ENCODE data around the gene EFHB. TPM values are rescaled to one million over a fixed set of nuclear protein-coding genes. Genes with fewer than 3 reads are reported as not detected.
"Not testable (repeated sequence)": the region's sequence is repeated elsewhere in the genome, so short reads cannot be mapped to it uniquely, and the experiment has no call there.

The EFHB gene
- total RNA-seq, 4 donors from 2014 or later, result 0.50 to 3.7 (median 0.84) TPM; not detected in 1

GRCh38 chr3:19891740-19892139, 42.3 kb downstream of the EFHB start:
- TF ChIP-seq, protein P1, sequence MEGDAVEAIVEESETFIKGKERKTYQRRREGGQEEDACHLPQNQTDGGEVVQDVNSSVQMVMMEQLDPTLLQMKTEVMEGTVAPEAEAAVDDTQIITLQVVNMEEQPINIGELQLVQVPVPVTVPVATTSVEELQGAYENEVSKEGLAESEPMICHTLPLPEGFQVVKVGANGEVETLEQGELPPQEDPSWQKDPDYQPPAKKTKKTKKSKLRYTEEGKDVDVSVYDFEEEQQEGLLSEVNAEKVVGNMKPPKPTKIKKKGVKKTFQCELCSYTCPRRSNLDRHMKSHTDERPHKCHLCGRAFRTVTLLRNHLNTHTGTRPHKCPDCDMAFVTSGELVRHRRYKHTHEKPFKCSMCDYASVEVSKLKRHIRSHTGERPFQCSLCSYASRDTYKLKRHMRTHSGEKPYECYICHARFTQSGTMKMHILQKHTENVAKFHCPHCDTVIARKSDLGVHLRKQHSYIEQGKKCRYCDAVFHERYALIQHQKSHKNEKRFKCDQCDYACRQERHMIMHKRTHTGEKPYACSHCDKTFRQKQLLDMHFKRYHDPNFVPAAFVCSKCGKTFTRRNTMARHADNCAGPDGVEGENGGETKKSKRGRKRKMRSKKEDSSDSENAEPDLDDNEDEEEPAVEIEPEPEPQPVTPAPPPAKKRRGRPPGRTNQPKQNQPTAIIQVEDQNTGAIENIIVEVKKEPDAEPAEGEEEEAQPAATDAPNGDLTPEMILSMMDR (IDR thresholded peaks at IDR 0.05), result no peak
- TF ChIP-seq POLR2AphosphoS5 (IDR thresholded peaks at IDR 0.05) (no peak), EP300 (IDR thresholded peaks at IDR 0.05) (no peak), POLR2A (IDR thresholded peaks at IDR 0.05; ENCODE audit: low read depth) (no peak)
- H3K36me3 ChIP-seq, result no peaks in the 10 kb centered on the region
- no peak for DNase-seq (ENCODE audit: extremely low spot score)
- no peaks in the 10 kb centered on the region for H3K9me3 ChIP-seq
- intact Hi-C loops (cut with DNase I), result loop anchor here (5.0 kb wide), 1 partner anchor 51 kb away; no protein-coding TSS in a partner anchor
- WGBS, result 75% methylated on average over 1 of the region's 1 CpG
- H3K27me3 ChIP-seq, result no peaks in the 10 kb centered on the region
- H3K4me1 ChIP-seq, result peaks cover 11 to 20% (median 17%) of the 10 kb centered on the region in 4 donors
- H3K27ac ChIP-seq (replicated peaks in 1 of 4), result no peak overlapping the region
- H3K4me3 ChIP-seq, result no peak overlapping the region

DNA sequence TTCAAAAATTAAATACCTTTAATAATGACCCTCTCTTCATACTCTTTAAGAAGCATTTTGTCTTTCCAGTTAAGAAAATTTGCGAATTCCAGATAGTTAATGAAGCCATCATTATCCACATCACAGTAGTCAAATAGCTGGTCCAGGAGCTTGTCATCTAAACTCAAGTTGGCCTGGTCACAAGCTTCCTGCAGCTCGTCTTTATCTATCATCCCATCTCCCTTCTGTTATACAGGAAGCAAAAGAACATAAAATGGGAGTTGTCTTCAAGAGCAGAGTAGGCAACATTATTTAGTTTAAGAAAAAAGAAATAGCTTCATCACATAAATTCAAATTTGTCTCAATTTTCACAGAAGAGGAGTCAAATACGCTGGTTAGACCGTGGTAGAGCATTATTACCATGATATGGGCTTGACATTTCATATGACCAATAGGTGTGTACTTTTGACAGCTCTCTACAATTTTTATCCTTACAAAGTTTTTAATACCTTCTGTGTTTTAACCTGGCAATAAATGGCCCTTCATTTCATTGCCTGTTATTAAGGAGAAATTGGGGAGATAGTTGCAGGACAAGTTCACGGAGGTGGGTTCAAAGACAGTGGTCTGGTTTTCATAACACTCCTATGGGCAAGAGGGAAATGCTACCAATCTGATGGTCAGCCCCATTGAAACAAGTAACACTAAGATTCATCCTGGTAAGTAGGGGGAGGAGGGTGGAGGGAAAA, 45.4 kb downstream of the EFHB start:
- Histone ChIP-seq H3K4me3 (peak overlapping the region in 1 of 4 donors; percentile 5), H3K27ac (replicated peaks in 1 of 4) (peak overlapping the region; percentile 14 to 57 (median 39)), H3K9me3 (no peaks in the 10 kb centered on the region), H3K4me1 (peaks cover 11 to 22% (median 19%) of the 10 kb centered on the region in 4 donors), H3K36me3 (no peaks in the 10 kb centered on the region), H3K27me3 (no peaks in the 10 kb centered on the region)
- intact Hi-C loops (cut with DNase I), result no loop called here
- TF ChIP-seq, protein P1 (IDR thresholded peaks at IDR 0.05), result no peak
- TF ChIP-seq EP300 (IDR thresholded peaks at IDR 0.05) (no peak), POLR2A (IDR thresholded peaks at IDR 0.05; ENCODE audit: low read depth) (no peak), POLR2AphosphoS5 (IDR thresholded peaks at IDR 0.05) (no peak)
- DNase-seq (ENCODE audit: extremely low spot score), result no peak
- WGBS, result 79% methylated on average over 5 of the region's 5 CpGs

DNA sequence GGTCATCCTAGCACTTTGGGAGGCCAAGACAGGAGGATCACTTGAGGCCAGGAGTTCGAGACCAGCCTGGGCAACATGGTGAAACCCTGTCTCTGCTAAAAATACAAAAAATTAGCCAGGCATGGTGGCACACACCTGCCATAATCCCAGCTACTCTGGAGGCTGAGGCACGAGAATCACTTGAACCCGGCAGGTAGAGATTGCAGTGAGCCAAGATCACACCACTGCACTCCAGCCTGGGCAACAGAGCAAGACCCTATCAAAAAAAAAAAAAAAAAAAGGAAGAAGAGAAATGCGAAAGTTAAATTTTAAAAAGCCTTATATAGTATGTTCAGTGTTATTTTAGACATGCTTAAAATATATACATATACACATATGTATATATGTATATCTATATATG, 46.9 kb downstream of the EFHB start:
- H3K27me3 ChIP-seq; H3K9me3 ChIP-seq; H3K4me3 ChIP-seq; H3K36me3 ChIP-seq; H3K27ac ChIP-seq (replicated peaks in 1 of 4); intact Hi-C loops (cut with DNase I); DNase-seq (ENCODE audit: extremely low spot score): not testable (repeated sequence)
- 94% methylated on average over 4 of the region's 4 CpGs for WGBS
- H3K4me1 ChIP-seq, result peaks cover 11 to 22% (median 19%) of the 10 kb centered on the region in 4 donors

- Histone ChIP-seq H3K4me3 (no peak overlapping the region), H3K9me3 (no peaks in the 10 kb centered on the region), H3K36me3 (no peaks in the 10 kb centered on the region), H3K27me3 (no peaks in the 10 kb centered on the region), H3K27ac (replicated peaks in 1 of 4) (no peak overlapping the region), H3K4me1 (peaks cover 11 to 22% (median 19%) of the 10 kb centered on the region in 4 donors)
- no peak for TF ChIP-seq EP300 (IDR thresholded peaks at IDR 0.05)
- TF ChIP-seq, protein P1 (IDR thresholded peaks at IDR 0.05), result no peak
- TF ChIP-seq POLR2AphosphoS5 (IDR thresholded peaks at IDR 0.05), result no peak
- no peak for TF ChIP-seq POLR2A (IDR thresholded peaks at IDR 0.05; ENCODE audit: low read depth)
- DNase-seq (ENCODE audit: extremely low spot score), result no peak
- intact Hi-C loops (cut with DNase I), result no loop called here
These were observed 47.6 kb downstream of the EFHB start for GRCh38 chr3:19886404-19886803.

DNA sequence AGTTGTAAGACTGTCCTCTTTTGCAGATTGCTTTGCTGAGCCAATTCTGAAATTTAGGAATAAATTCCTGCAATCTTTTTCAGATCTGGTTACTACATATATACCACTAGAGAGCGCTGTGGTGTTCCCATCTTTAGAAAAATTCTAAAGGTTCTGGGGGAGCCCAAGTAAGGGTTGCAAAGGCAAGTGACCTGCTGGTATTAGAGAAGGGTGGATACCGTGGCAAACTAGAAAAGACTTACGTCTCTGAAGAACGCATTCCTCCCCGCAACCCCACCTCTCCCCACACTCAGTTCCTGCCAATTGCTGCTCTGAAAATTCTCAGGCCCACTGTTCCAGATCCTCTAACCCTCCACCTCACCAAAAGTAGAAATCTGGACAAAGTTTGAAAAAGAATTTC, 48.5 kb downstream of the EFHB start:
- TF ChIP-seq, protein P1 (IDR thresholded peaks at IDR 0.05), result peak; percentile 34 to 60 (median 43)
- no peak for TF ChIP-seq POLR2AphosphoS5 (IDR thresholded peaks at IDR 0.05)
- no peak overlapping the region for H3K27ac ChIP-seq (replicated peaks in 1 of 4)
- peaks cover 11 to 22% (median 19%) of the 10 kb centered on the region in 4 donors for H3K4me1 ChIP-seq
- 51% methylated on average over 5 of the region's 5 CpGs for WGBS
- intact Hi-C loops (cut with DNase I), result no loop called here
- no peaks in the 10 kb centered on the region for H3K9me3 ChIP-seq
- H3K36me3 ChIP-seq, result no peaks in the 10 kb centered on the region
- no peak for DNase-seq (ENCODE audit: extremely low spot score)
- no peaks in the 10 kb centered on the region for H3K27me3 ChIP-seq
- H3K4me3 ChIP-seq, result no peak overlapping the region

All from esophagus muscularis mucosa (tissue), 4 donors.